GM23248 (cell line): ENCODE measurements around the gene TUBAL3.

Source experiments
- EZH2 ChIP-seq: fragments of 200-600 bp; sonication (generic); IDR thresholded peaks from 2 replicates; pipeline ENCODE4 v1.6.1; 2018; ENCODE audit warnings: antibody characterized with exemption, mild to moderate bottlenecking; ENCODE audit not compliant: insufficient read depth, poor library complexity, severe bottlenecking
- EZH2phosphoT487 ChIP-seq: fragments of 200-600 bp; sonication (generic); IDR thresholded peaks from 2 replicates; pipeline ENCODE4 v1.6.1; 2018; ENCODE audit warnings: antibody characterized with exemption, moderate library complexity, mild to moderate bottlenecking, low read depth; ENCODE audit not compliant: insufficient read depth

- no peak for TF ChIP-seq EZH2phosphoT487
- no peak for TF ChIP-seq EZH2
Measured at GRCh38 chr10:5406918-5407317, 2.3 kb upstream of the TUBAL3 start.
